Measurements from ENCODE around the gene ITGA3.

DNA sequence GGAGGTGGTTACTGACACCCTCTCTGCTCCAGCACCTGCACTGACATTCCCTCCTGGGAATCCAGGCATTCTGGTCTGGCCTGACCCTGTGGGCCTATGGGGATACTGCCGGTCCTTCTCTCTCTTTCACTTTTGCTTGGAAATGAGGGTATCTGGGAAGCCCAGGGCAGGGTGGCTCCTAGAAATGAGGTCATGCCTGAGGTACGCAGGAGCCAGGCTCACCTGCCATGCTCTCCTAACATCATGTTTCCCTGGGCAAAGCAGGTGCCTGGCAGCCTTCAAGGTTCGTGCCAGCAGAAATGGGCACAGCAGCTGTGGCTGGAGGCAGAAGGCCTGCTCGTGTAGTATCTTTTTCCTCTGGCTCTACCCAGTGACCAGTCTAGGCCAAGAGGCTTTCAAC lies 3.3 kb downstream of the ITGA3 start:
- no peak for TF ChIP-seq FOXA1 (IDR thresholded peaks at IDR 0.05)
- TF ChIP-seq SP1 (IDR thresholded peaks at IDR 0.05), result no peak
- TF ChIP-seq, protein P1, sequence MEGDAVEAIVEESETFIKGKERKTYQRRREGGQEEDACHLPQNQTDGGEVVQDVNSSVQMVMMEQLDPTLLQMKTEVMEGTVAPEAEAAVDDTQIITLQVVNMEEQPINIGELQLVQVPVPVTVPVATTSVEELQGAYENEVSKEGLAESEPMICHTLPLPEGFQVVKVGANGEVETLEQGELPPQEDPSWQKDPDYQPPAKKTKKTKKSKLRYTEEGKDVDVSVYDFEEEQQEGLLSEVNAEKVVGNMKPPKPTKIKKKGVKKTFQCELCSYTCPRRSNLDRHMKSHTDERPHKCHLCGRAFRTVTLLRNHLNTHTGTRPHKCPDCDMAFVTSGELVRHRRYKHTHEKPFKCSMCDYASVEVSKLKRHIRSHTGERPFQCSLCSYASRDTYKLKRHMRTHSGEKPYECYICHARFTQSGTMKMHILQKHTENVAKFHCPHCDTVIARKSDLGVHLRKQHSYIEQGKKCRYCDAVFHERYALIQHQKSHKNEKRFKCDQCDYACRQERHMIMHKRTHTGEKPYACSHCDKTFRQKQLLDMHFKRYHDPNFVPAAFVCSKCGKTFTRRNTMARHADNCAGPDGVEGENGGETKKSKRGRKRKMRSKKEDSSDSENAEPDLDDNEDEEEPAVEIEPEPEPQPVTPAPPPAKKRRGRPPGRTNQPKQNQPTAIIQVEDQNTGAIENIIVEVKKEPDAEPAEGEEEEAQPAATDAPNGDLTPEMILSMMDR (IDR thresholded peaks at IDR 0.05; ENCODE audit: low read depth, low read length, missing input control), result no peak
- TF ChIP-seq, protein P2, sequence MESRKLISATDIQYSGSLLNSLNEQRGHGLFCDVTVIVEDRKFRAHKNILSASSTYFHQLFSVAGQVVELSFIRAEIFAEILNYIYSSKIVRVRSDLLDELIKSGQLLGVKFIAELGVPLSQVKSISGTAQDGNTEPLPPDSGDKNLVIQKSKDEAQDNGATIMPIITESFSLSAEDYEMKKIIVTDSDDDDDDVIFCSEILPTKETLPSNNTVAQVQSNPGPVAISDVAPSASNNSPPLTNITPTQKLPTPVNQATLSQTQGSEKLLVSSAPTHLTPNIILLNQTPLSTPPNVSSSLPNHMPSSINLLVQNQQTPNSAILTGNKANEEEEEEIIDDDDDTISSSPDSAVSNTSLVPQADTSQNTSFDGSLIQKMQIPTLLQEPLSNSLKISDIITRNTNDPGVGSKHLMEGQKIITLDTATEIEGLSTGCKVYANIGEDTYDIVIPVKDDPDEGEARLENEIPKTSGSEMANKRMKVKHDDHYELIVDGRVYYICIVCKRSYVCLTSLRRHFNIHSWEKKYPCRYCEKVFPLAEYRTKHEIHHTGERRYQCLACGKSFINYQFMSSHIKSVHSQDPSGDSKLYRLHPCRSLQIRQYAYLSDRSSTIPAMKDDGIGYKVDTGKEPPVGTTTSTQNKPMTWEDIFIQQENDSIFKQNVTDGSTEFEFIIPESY (IDR thresholded peaks at IDR 0.05), result no peak
- TF ChIP-seq, protein P3, sequence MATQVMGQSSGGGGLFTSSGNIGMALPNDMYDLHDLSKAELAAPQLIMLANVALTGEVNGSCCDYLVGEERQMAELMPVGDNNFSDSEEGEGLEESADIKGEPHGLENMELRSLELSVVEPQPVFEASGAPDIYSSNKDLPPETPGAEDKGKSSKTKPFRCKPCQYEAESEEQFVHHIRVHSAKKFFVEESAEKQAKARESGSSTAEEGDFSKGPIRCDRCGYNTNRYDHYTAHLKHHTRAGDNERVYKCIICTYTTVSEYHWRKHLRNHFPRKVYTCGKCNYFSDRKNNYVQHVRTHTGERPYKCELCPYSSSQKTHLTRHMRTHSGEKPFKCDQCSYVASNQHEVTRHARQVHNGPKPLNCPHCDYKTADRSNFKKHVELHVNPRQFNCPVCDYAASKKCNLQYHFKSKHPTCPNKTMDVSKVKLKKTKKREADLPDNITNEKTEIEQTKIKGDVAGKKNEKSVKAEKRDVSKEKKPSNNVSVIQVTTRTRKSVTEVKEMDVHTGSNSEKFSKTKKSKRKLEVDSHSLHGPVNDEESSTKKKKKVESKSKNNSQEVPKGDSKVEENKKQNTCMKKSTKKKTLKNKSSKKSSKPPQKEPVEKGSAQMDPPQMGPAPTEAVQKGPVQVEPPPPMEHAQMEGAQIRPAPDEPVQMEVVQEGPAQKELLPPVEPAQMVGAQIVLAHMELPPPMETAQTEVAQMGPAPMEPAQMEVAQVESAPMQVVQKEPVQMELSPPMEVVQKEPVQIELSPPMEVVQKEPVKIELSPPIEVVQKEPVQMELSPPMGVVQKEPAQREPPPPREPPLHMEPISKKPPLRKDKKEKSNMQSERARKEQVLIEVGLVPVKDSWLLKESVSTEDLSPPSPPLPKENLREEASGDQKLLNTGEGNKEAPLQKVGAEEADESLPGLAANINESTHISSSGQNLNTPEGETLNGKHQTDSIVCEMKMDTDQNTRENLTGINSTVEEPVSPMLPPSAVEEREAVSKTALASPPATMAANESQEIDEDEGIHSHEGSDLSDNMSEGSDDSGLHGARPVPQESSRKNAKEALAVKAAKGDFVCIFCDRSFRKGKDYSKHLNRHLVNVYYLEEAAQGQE (IDR thresholded peaks at IDR 0.05), result no peak
- no peak for TF ChIP-seq JUND (IDR thresholded peaks at IDR 0.05)
- no peak for TF ChIP-seq TAF1 (conservative IDR thresholded peaks at IDR 0.05)
- TF ChIP-seq RAD21 (IDR thresholded peaks at IDR 0.05), result no peak
- TF ChIP-seq GABPA (IDR thresholded peaks at IDR 0.05 in 1 of 2, conservative IDR thresholded peaks at IDR 0.05 in 1 of 2), result no peak
- TF ChIP-seq EGR1 (IDR thresholded peaks at IDR 0.05; ENCODE audit: low read depth in 2 of 2), result no peak
- TF ChIP-seq, protein P4, sequence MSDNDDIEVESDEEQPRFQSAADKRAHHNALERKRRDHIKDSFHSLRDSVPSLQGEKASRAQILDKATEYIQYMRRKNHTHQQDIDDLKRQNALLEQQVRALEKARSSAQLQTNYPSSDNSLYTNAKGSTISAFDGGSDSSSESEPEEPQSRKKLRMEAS (IDR thresholded peaks at IDR 0.05), result no peak
- no peak for TF ChIP-seq NR2F2 (IDR thresholded peaks at IDR 0.05)
